GM13976 (cell line): ENCODE measurements around the gene ATP2B2.

Experiments used
- DNase-seq: peaks from one replicate; pipeline ENCODE4 v3.0.0; 2012; ENCODE audit warnings: low spot score
- in situ Hi-C: fragments of 300-500 bp; cut with MboI; formaldehyde crosslinking; loops from one replicate; pipeline ENCODE4 v1.12.0; 2022; ENCODE audit warnings: low sequenced_read_pairs, mixed read lengths, inconsistent platforms; ENCODE audit not compliant: unreplicated experiment
- TF ChIP-seq, protein P1 (sequence below): IDR thresholded peaks from 2 replicates; pipeline ENCODE4 v1.5.1; 2012; ENCODE audit warnings: borderline replicate concordance, mild to moderate bottlenecking; ENCODE audit not compliant: insufficient read depth; ENCODE audit errors: extremely low read depth, missing control alignments, control extremely low read depth

ATP2B2 gene

GRCh38 chr3:10462641-10463532, 42.5 kb downstream of the ATP2B2 start:
- TF ChIP-seq, protein P1, sequence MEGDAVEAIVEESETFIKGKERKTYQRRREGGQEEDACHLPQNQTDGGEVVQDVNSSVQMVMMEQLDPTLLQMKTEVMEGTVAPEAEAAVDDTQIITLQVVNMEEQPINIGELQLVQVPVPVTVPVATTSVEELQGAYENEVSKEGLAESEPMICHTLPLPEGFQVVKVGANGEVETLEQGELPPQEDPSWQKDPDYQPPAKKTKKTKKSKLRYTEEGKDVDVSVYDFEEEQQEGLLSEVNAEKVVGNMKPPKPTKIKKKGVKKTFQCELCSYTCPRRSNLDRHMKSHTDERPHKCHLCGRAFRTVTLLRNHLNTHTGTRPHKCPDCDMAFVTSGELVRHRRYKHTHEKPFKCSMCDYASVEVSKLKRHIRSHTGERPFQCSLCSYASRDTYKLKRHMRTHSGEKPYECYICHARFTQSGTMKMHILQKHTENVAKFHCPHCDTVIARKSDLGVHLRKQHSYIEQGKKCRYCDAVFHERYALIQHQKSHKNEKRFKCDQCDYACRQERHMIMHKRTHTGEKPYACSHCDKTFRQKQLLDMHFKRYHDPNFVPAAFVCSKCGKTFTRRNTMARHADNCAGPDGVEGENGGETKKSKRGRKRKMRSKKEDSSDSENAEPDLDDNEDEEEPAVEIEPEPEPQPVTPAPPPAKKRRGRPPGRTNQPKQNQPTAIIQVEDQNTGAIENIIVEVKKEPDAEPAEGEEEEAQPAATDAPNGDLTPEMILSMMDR, result no peak
- in situ Hi-C loops, result no loop called here
- DNase-seq, result no peak

DNA sequence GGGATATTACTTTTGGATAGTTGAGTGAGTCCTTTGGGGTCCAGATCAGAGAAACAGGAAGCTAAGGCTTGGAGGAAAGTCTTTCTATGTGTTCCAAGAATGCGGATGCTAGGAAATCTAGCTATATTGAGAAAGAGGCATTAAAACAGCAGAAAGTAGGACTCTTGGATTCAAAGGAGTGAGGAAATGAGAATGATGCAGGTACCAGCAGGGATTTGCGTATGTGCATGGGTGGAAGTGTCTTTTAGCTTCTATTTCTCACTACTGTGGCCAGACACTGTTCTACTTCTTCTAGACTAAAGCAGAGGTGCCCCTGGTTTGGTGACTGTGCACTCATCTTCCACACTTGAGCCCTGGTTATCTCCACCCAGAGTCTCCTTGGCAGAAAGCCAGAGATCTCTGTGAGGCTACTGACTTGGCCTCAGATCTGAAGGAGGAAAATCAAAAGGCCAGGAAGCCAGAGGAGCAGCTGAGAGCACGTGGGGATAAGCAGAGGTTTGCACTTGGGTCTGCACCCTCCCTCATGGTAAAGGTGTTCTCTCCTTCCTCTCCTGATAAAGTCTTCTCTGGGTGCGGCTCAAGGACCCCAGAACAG, 44.3 kb downstream of the ATP2B2 start:
- TF ChIP-seq, protein P1, result no peak
- DNase-seq, result no peak

GRCh38 chr3:10459954-10460754, 45.2 kb downstream of the ATP2B2 start:
- peak; percentile 70 for DNase-seq
- in situ Hi-C loops, result no loop called here

More for the DNA sequence above, 44.3 kb downstream of the ATP2B2 start:
- in situ Hi-C loops, result no loop called here

GRCh38 chr3:10457560-10457959, 47.8 kb downstream of the ATP2B2 start:
- DNase-seq, result no peak
- TF ChIP-seq, protein P1, result no peak
- in situ Hi-C loops, result no loop called here

More at GRCh38 chr3:10459954-10460754, 45.2 kb downstream of the ATP2B2 start:
- TF ChIP-seq, protein P1, result no peak

GRCh38 chr3:10456981-10457380, 48.4 kb downstream of the ATP2B2 start:
- TF ChIP-seq, protein P1, result no peak
- in situ Hi-C loops, result no loop called here

GRCh38 chr3:10455545-10455914, 49.9 kb downstream of the ATP2B2 start:
- DNase-seq, result no peak
- TF ChIP-seq, protein P1, result no peak
- in situ Hi-C loops, result no loop called here

More at GRCh38 chr3:10456981-10457380, 48.4 kb downstream of the ATP2B2 start:
- no peak for DNase-seq
